Astrocyte (in vitro differentiated cells and primary cell): ENCODE data around the gene SMOC1. TPM values are rescaled to one million over a fixed set of nuclear protein-coding genes. Genes with fewer than 3 reads are reported as not detected.

Experiments
- DNase-seq: peaks from one replicate; pipeline ENCODE4 v3.0.0-alpha.2; 2010; ENCODE audit warnings: low read depth
- FAIRE-seq: peaks from 2 replicates; lab custom pipeline; 2011; peaks lifted over from hg19 to GRCh38; lab: Jason Lieb, UNC
- H2AFZ ChIP-seq: 2 replicates; pipeline ENCODE4 v1.6.0; 2012; ENCODE audit warnings: low read depth, low read length, inconsistent platforms
- H3K27ac ChIP-seq: 2 replicates; pipeline ENCODE4 v1.5.1; 2011; ENCODE audit warnings: low read depth, low read length, inconsistent platforms
- H3K27me3 ChIP-seq: 2 replicates; pipeline ENCODE4 v1.6.0; 2011; ENCODE audit warnings: low read length, inconsistent platforms; ENCODE audit not compliant: insufficient read depth
- H3K36me3 ChIP-seq: 2 replicates; pipeline ENCODE4 v1.5.1; 2011; ENCODE audit warnings: low read length, inconsistent platforms; ENCODE audit not compliant: insufficient read depth
- H3K4me1 ChIP-seq: 2 replicates; pipeline ENCODE4 v1.5.1; 2011; ENCODE audit warnings: low read length, inconsistent platforms; ENCODE audit not compliant: insufficient read depth
- H3K4me2 ChIP-seq: 2 replicates; pipeline ENCODE4 v1.6.0; 2012; ENCODE audit warnings: low read length, inconsistent platforms
- H3K4me3 ChIP-seq: 2 replicates; pipeline ENCODE4 v1.5.1; 2011; ENCODE audit warnings: low read depth, mild to moderate bottlenecking, low read length, inconsistent platforms; ENCODE audit not compliant: insufficient read depth
- H3K79me2 ChIP-seq: 2 replicates; pipeline ENCODE4 v1.6.0; 2012; ENCODE audit warnings: mild to moderate bottlenecking, low read length, inconsistent platforms; ENCODE audit not compliant: insufficient read depth
- H3K9ac ChIP-seq: 2 replicates; pipeline ENCODE4 v1.6.0; 2012; ENCODE audit warnings: mild to moderate bottlenecking, low read length, inconsistent platforms
- H3K9me3 ChIP-seq: 2 replicates; pipeline ENCODE4 v1.5.1; 2012; ENCODE audit warnings: low read depth, mild to moderate bottlenecking, low read length, inconsistent platforms; ENCODE audit not compliant: insufficient read depth
- H4K20me1 ChIP-seq: 2 replicates; pipeline ENCODE4 v1.6.0; 2012; ENCODE audit warnings: low read length, inconsistent platforms; ENCODE audit not compliant: insufficient read depth
- H3K27ac Mint-ChIP-seq: one replicate; pipeline ENCODE4 v1.8.0; 2021; ENCODE audit warnings: mild to moderate bottlenecking, mixed read lengths; ENCODE audit not compliant: unreplicated experiment
- H3K27me3 Mint-ChIP-seq: one replicate; pipeline ENCODE4 v1.8.0; 2021; ENCODE audit warnings: low read depth, mixed read lengths; ENCODE audit not compliant: unreplicated experiment
- H3K36me3 Mint-ChIP-seq: one replicate; pipeline ENCODE4 v1.8.0; 2021; ENCODE audit warnings: low read depth, mixed read lengths; ENCODE audit not compliant: unreplicated experiment
- H3K4me1 Mint-ChIP-seq: one replicate; pipeline ENCODE4 v1.8.0; 2021; ENCODE audit warnings: low read depth, mixed read lengths; ENCODE audit not compliant: unreplicated experiment
- H3K4me3 Mint-ChIP-seq: one replicate; pipeline ENCODE4 v1.8.0; 2021; ENCODE audit warnings: mild to moderate bottlenecking, moderate library complexity, mixed read lengths; ENCODE audit not compliant: unreplicated experiment
- H3K9me3 Mint-ChIP-seq: one replicate; pipeline ENCODE4 v1.8.0; 2021; ENCODE audit warnings: mild to moderate bottlenecking, mixed read lengths; ENCODE audit not compliant: unreplicated experiment
- EZH2 ChIP-seq: IDR thresholded peaks from 2 replicates; pipeline ENCODE4 v1.6.1; 2012; ENCODE audit warnings: mild to moderate bottlenecking, low read length, inconsistent platforms; ENCODE audit not compliant: insufficient read depth
- total RNA-seq: library from RNA; stranded (reverse); gene quantifications from 2 replicates; pipeline ENCODE4 v1.2.1, GENCODE V29; 2021
- TF ChIP-seq, protein P1 (sequence below): IDR thresholded peaks from 2 replicates; pipeline ENCODE4 v1.5.1; 2011; ENCODE audit warnings: low read depth, mild to moderate bottlenecking, inconsistent platforms, low read length, moderate library complexity; ENCODE audit not compliant: insufficient read depth

Gene SMOC1
- total RNA-seq, 1 donor from 2014 or later = 0.16 TPM

- H3K36me3 ChIP-seq = no peaks in the 10 kb centered on the region
- Mint-ChIP-seq H3K27ac (no peak overlapping the region), H3K4me1 (peaks cover 2% of the 10 kb centered on the region), H3K36me3 (no peaks in the 10 kb centered on the region), H3K9me3 (no peaks in the 10 kb centered on the region), H3K27me3 (peaks cover 37% of the 10 kb centered on the region), H3K4me3 (no peak overlapping the region)
- peaks cover 5% of the 10 kb centered on the region for H3K27me3 ChIP-seq
- no peak overlapping the region for H3K4me2 ChIP-seq
- TF ChIP-seq, protein P1, sequence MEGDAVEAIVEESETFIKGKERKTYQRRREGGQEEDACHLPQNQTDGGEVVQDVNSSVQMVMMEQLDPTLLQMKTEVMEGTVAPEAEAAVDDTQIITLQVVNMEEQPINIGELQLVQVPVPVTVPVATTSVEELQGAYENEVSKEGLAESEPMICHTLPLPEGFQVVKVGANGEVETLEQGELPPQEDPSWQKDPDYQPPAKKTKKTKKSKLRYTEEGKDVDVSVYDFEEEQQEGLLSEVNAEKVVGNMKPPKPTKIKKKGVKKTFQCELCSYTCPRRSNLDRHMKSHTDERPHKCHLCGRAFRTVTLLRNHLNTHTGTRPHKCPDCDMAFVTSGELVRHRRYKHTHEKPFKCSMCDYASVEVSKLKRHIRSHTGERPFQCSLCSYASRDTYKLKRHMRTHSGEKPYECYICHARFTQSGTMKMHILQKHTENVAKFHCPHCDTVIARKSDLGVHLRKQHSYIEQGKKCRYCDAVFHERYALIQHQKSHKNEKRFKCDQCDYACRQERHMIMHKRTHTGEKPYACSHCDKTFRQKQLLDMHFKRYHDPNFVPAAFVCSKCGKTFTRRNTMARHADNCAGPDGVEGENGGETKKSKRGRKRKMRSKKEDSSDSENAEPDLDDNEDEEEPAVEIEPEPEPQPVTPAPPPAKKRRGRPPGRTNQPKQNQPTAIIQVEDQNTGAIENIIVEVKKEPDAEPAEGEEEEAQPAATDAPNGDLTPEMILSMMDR = no peak
- no peak for TF ChIP-seq EZH2
- no peak overlapping the region for H3K9ac ChIP-seq
- no peak for FAIRE-seq
- no peak overlapping the region for H3K27ac ChIP-seq
- no peak for DNase-seq
- no peaks in the 10 kb centered on the region for H3K79me2 ChIP-seq
- H3K4me3 ChIP-seq = no peak overlapping the region
- H3K4me1 ChIP-seq = no peaks in the 10 kb centered on the region
- H2AFZ ChIP-seq = no peak overlapping the region
- H3K9me3 ChIP-seq = no peaks in the 10 kb centered on the region
- H4K20me1 ChIP-seq = no peaks in the 10 kb centered on the region
Measured at GRCh38 chr14:70049605-70050004, 170.4 kb downstream of the SMOC1 start.

GRCh38 chr14:70050136-70050535 is 170.9 kb downstream of the SMOC1 start:
- no peak overlapping the region for H3K27ac ChIP-seq
- TF ChIP-seq, protein P1 = no peak
- no peak for TF ChIP-seq EZH2
- no peak overlapping the region for H2AFZ ChIP-seq
- H3K9me3 Mint-ChIP-seq = no peaks in the 10 kb centered on the region
- peaks cover 3% of the 10 kb centered on the region for H3K27me3 ChIP-seq
- H3K4me1 ChIP-seq = no peaks in the 10 kb centered on the region
- peaks cover 32% of the 10 kb centered on the region for H3K27me3 Mint-ChIP-seq
- no peak overlapping the region for H3K4me3 ChIP-seq
- H3K9ac ChIP-seq = no peak overlapping the region
- no peaks in the 10 kb centered on the region for H3K79me2 ChIP-seq
- no peaks in the 10 kb centered on the region for H3K9me3 ChIP-seq
- H3K4me3 Mint-ChIP-seq = no peak overlapping the region
- peaks cover 2% of the 10 kb centered on the region for H3K4me1 Mint-ChIP-seq
- no peak overlapping the region for H3K27ac Mint-ChIP-seq
- FAIRE-seq (no peak), DNase-seq (no peak)
- H3K4me2 ChIP-seq = no peak overlapping the region
- no peaks in the 10 kb centered on the region for H3K36me3 Mint-ChIP-seq
- H3K36me3 ChIP-seq = no peaks in the 10 kb centered on the region
- no peaks in the 10 kb centered on the region for H4K20me1 ChIP-seq

- no peak overlapping the region for H3K27ac Mint-ChIP-seq
- Histone ChIP-seq H3K4me3 (no peak overlapping the region), H3K4me1 (no peaks in the 10 kb centered on the region), H3K4me2 (no peak overlapping the region), H3K27me3 (no peaks in the 10 kb centered on the region), H3K9ac (no peak overlapping the region), H3K79me2 (no peaks in the 10 kb centered on the region), H3K9me3 (no peaks in the 10 kb centered on the region), H3K36me3 (no peaks in the 10 kb centered on the region), H3K27ac (no peak overlapping the region), H2AFZ (no peak overlapping the region), H4K20me1 (no peaks in the 10 kb centered on the region)
- DNase-seq (no peak), FAIRE-seq (no peak)
- no peaks in the 10 kb centered on the region for H3K9me3 Mint-ChIP-seq
- no peaks in the 10 kb centered on the region for H3K4me1 Mint-ChIP-seq
- H3K27me3 Mint-ChIP-seq = peaks cover 35% of the 10 kb centered on the region
- H3K36me3 Mint-ChIP-seq = no peaks in the 10 kb centered on the region
- no peak for TF ChIP-seq EZH2
- TF ChIP-seq, protein P1 = no peak
- no peak overlapping the region for H3K4me3 Mint-ChIP-seq
Measured at GRCh38 chr14:70052990-70053389, 173.8 kb downstream of the SMOC1 start.
